GM23248 (cell line): Measurements from ENCODE around the gene IGFALS.

Experiments
- EZH2 ChIP-seq: fragments of 200-600 bp; sonication (generic); IDR thresholded peaks from 2 replicates; pipeline ENCODE4 v1.6.1; 2018; ENCODE audit warnings: antibody characterized with exemption, mild to moderate bottlenecking; ENCODE audit not compliant: insufficient read depth, poor library complexity, severe bottlenecking
- EZH2phosphoT487 ChIP-seq: fragments of 200-600 bp; sonication (generic); IDR thresholded peaks from 2 replicates; pipeline ENCODE4 v1.6.1; 2018; ENCODE audit warnings: antibody characterized with exemption, moderate library complexity, mild to moderate bottlenecking, low read depth; ENCODE audit not compliant: insufficient read depth

- TF ChIP-seq EZH2phosphoT487: no peak
- TF ChIP-seq EZH2: no peak
Observed at GRCh38 chr16:1779741-1780676, 13.5 kb downstream of the IGFALS start.
